Spleen (tissue), 11 donors: ENCODE data around the gene TGFBRAP1. TPM values are rescaled to one million over a fixed set of nuclear protein-coding genes. Genes with fewer than 3 reads are reported as not detected.

Source experiments
- DNase-seq: peaks from one replicate; pipeline ENCODE4 v3.0.0-alpha.2; 2020
- H3K27ac ChIP-seq, 8 donors: fragments of 200-600 bp; sonication (generic) in 7 of 8; 1 replicate in 4 of 8; 2 replicates in 4 of 8; pipeline versions ENCODE4 v1.5.0 to v1.8.0; 2016 to 2021; ENCODE audit warnings: inconsistent platforms in 4 of 8, mild to moderate bottlenecking in 4 of 8, moderate library complexity in 1 of 8
- H3K27me3 ChIP-seq, 7 donors: fragments of 200-600 bp; sonication (generic) in 6 of 7; replicated peaks in 1 of 7; 1 replicate in 4 of 7; 2 replicates in 3 of 7; pipeline versions ENCODE4 v1.5.0 to v1.8.0; 2016 to 2021; ENCODE audit warnings: inconsistent platforms in 3 of 7, mild to moderate bottlenecking in 1 of 7
- H3K36me3 ChIP-seq, 6 donors: fragments of 200-600 bp; sonication (generic) in 5 of 6; 1 replicate in 4 of 6; 2 replicates in 2 of 6; pipeline versions ENCODE4 v1.5.0 to v1.8.0; 2016 to 2021; ENCODE audit warnings: inconsistent platforms in 2 of 6
- H3K4me1 ChIP-seq, 6 donors: fragments of 200-600 bp; sonication (generic) in 5 of 6; 1 replicate in 3 of 6; 2 replicates in 3 of 6; pipeline versions ENCODE4 v1.5.0 to v1.8.0; 2016 to 2021; ENCODE audit warnings: inconsistent platforms in 3 of 6
- H3K4me3 ChIP-seq, 8 donors: fragments of 200-600 bp; sonication (generic) in 7 of 8; 1 replicate in 4 of 8; 2 replicates in 4 of 8; pipeline versions ENCODE4 v1.5.0 to v1.8.0; 2016 to 2021; ENCODE audit warnings: inconsistent platforms in 4 of 8, mild to moderate bottlenecking in 4 of 8, moderate library complexity in 2 of 8
- H3K9me3 ChIP-seq, 8 donors: fragments of 200-600 bp; sonication (generic) in 7 of 8; 1 replicate in 4 of 8; 2 replicates in 4 of 8; pipeline versions ENCODE4 v1.5.0 to v1.8.0; 2016 to 2021; ENCODE audit warnings: inconsistent platforms in 4 of 8
- POLR2A ChIP-seq, 3 donors: fragments of 450-650 bp; IDR thresholded peaks; one replicate each; pipeline ENCODE4 v1.5.1; 2017; ENCODE audit warnings: antibody characterized with exemption in 3 of 3, mild to moderate bottlenecking in 1 of 3
- POLR2AphosphoS5 ChIP-seq, 3 donors: sonication (generic); formaldehyde crosslinking; IDR thresholded peaks; one replicate each; pipeline ENCODE4 v1.5.1; 2017; ENCODE audit warnings: antibody characterized with exemption in 3 of 3
- WGBS, 5 donors: extraction: QIAGEN DNeasy Blood & Tissue Kit in 3 of 5; methylation state at CpG; one replicate each; pipeline versions ENCODE4 v1.1.5 to v1.1.7; 2013 to 2018; 5-methylcytosine and 5-hydroxymethylcytosine counted together
- intact Hi-C: fragments of 100-400 bp; cut with DNase I; formaldehyde crosslinking; loops from one replicate; pipeline ENCODE4 v1.15.0; 2023; ENCODE audit warnings: low total_unique reads
- polyA plus RNA-seq, 3 donors: library from polyadenylated mRNA; stranded (reverse); fragments of 200-250 nt; gene quantifications; one replicate each; pipeline ENCODE4 v1.2.1, GENCODE V29; 2013
- total RNA-seq, 7 donors: library from RNA; depleted of rRNA in 3 of 7; stranded (reverse); fragments of >200 nt in 3 of 7; fragmentation: NEBNext Ultra II Directional in 4 of 7; extraction: Animal tissue kit (Norgen Biotek cat#: 25700) in 4 of 7; gene quantifications; one replicate each; pipeline versions ENCODE4 v1.1.0 to v1.2.1, GENCODE V29; 2016 to 2021
- TF ChIP-seq, protein P1 (sequence below), 11 experiments: fragments of 200-600 bp in 7 of 11; fragments of 450-650 bp in 4 of 11; sonication (generic) in 4 of 11; IDR thresholded peaks in 8 of 11; conservative IDR thresholded peaks in 3 of 11; 1 replicate in 7 of 11; 2 replicates in 4 of 11; pipeline versions ENCODE4 v1.4.0 to v1.8.0; 2016 to 2021; ENCODE audit warnings: antibody characterized with exemption in 11 of 11, inconsistent platforms in 4 of 11, mild to moderate bottlenecking in 1 of 11
- donor health status: healthy with polysubstance abuse.
- donor health status: DM: no; HTN: no; CAD: no; lungs with moderate emphysema.
- donor health status: DM: no; HTN: no; CAD: no.
- donor health status: Bipolar disorder and iron deficiency.
- donor health status: healthy.
- donor health status: DM: no; HTN: no; CAD: no.
- donor health status: DM: yes; HTN: yes; CAD: no.

TGFBRAP1 gene
- total and polyA plus RNA-seq, 10 donors = 4.6 to 32.7 (median 21.8) TPM

DNA sequence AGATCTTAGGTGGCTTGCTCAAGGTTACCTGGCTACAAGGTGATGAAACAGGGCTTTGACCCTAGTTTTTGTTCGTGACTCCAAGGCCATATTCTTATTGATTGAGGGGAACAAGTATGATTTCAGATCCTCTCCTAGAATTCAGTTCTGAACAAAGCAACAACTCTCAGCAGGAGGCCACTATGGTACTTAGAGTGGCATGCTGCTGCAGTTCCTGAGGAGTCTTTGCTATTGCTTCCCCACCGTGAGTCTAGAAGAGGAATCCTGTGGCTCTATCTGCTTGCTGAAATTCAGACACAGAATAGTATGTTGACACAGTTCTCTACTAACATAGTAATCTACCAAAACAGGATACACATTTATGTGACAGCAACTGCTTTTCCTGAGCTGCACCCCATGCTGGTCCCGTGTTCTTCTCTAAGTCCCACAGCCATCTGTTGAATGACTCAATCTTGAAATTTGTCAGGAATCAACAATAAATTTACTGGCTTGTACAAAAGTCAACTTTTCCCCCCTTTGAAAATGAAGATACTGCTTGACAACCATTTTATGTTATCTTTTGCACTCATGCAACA, 4.1 kb downstream of the TGFBRAP1 start:
- TF ChIP-seq, protein P1, sequence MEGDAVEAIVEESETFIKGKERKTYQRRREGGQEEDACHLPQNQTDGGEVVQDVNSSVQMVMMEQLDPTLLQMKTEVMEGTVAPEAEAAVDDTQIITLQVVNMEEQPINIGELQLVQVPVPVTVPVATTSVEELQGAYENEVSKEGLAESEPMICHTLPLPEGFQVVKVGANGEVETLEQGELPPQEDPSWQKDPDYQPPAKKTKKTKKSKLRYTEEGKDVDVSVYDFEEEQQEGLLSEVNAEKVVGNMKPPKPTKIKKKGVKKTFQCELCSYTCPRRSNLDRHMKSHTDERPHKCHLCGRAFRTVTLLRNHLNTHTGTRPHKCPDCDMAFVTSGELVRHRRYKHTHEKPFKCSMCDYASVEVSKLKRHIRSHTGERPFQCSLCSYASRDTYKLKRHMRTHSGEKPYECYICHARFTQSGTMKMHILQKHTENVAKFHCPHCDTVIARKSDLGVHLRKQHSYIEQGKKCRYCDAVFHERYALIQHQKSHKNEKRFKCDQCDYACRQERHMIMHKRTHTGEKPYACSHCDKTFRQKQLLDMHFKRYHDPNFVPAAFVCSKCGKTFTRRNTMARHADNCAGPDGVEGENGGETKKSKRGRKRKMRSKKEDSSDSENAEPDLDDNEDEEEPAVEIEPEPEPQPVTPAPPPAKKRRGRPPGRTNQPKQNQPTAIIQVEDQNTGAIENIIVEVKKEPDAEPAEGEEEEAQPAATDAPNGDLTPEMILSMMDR (IDR thresholded peaks at IDR 0.05 in 8 of 11, conservative IDR thresholded peaks at IDR 0.05 in 3 of 11) = no peak
- TF ChIP-seq POLR2A (IDR thresholded peaks at IDR 0.05) = no peak
- Histone ChIP-seq H3K4me1 (peaks cover 6 to 82% (median 55%) of the 10 kb centered on the region in 6 donors), H3K27me3 (no peaks in the 10 kb centered on the region), H3K4me3 (no peak overlapping the region), H3K36me3 (peaks cover 0 to 21% (median 0%) of the 10 kb centered on the region in 6 donors), H3K9me3 (no peaks in the 10 kb centered on the region), H3K27ac (peak overlapping the region in 3 of 8 donors; percentile 36 to 71 (median 46))
- intact Hi-C loops = no loop called here
- 32 to 44% (median 38%) methylated on average over 3 of the region's 3 CpGs for WGBS, 5 donors
- DNase-seq = no peak

DNA sequence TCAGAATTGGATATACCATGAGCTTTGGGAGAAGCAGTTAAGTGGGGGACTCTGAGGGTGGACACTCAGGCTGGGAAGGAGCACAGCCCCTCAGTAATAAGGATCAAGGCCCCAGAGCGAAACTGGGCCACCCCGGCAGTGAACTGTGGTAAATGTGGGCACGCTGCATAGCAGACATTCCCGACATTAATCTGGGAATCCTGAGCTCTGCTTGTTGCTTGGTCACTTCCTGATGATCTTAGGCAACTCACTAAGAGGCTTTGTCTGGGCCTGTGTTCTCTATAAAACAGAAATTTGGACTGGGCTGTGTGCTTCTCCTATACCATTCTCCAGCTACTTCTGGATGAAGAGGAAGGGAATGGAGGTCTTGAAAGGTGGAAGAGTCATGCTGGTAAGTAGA, 4.8 kb downstream of the TGFBRAP1 start:
- no peak for DNase-seq
- intact Hi-C loops = no loop called here
- no peaks in the 10 kb centered on the region for H3K9me3 ChIP-seq
- no peaks in the 10 kb centered on the region for H3K27me3 ChIP-seq
- TF ChIP-seq, protein P1 (IDR thresholded peaks at IDR 0.05 in 8 of 11, conservative IDR thresholded peaks at IDR 0.05 in 3 of 11) = no peak
- TF ChIP-seq POLR2AphosphoS5 (IDR thresholded peaks at IDR 0.05) (no peak), POLR2A (IDR thresholded peaks at IDR 0.05) (no peak)
- peaks cover 6 to 81% (median 50%) of the 10 kb centered on the region in 6 donors for H3K4me1 ChIP-seq
- no peak overlapping the region for H3K4me3 ChIP-seq
- H3K27ac ChIP-seq = peak overlapping the region in 5 of 8 donors; percentile 3 to 71 (median 36)
- WGBS, 5 donors = 29 to 72% (median 63%) methylated on average over 4 of the region's 4 CpGs
- H3K36me3 ChIP-seq = peaks cover 0 to 21% (median 0%) of the 10 kb centered on the region in 6 donors

DNA sequence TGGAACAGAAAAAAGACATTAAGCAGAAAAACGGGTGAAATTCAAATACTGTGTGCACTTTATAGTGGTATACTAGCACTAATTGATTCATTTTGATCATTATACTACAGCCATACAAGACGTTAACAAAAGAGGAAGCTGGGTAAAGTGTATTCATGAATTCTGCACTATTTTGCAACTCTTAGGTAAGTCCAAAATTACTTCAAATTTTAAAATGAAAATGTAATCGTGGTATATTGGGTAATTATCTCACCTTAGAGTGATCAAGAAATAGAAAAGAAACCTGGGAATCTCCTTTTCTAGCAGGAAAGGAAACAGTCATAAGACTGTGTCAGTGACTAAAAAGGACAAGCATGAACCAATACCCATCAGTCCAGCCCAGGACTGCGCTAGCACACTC, 5.4 kb downstream of the TGFBRAP1 start:
- Histone ChIP-seq H3K27ac (peak overlapping the region in 5 of 8 donors; percentile 3 to 71 (median 36)), H3K4me3 (no peak overlapping the region), H3K27me3 (no peaks in the 10 kb centered on the region), H3K36me3 (peaks cover 0 to 21% (median 0%) of the 10 kb centered on the region in 6 donors), H3K4me1 (peaks cover 6 to 80% (median 50%) of the 10 kb centered on the region in 6 donors), H3K9me3 (no peaks in the 10 kb centered on the region)
- TF ChIP-seq, protein P1 (IDR thresholded peaks at IDR 0.05 in 8 of 11, conservative IDR thresholded peaks at IDR 0.05 in 3 of 11) = no peak
- TF ChIP-seq POLR2AphosphoS5 (IDR thresholded peaks at IDR 0.05) (no peak), POLR2A (IDR thresholded peaks at IDR 0.05) (no peak)
- DNase-seq = no peak
- 38 to 56% (median 54%) methylated on average over 4 of the region's 4 CpGs for WGBS, 5 donors
- intact Hi-C loops = no loop called here

DNA sequence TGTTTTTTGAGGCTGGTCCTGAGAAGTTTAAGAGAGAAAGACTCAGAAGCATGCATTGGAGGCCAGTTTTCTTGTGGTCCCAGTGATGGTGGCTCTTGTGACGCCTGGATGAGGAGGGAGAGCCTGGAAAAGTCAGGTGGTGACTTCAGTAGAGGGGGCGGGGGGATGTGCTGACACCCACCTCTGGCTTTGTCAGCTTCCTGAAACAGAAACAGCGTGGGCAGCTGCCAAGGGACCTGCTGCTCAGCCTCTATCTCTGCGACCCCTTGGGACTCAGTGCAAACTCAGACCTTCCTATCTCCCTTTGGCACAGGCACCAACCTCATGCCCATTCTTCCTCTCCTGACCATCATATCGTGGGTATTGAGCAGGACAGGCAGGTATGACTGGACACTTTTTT, 6.4 kb downstream of the TGFBRAP1 start:
- Histone ChIP-seq H3K4me3 (no peak overlapping the region), H3K27me3 (no peaks in the 10 kb centered on the region), H3K9me3 (no peaks in the 10 kb centered on the region), H3K36me3 (peaks cover 0 to 21% (median 0%) of the 10 kb centered on the region in 6 donors), H3K27ac (peak overlapping the region in 2 of 8 donors; percentile 9 to 36), H3K4me1 (peaks cover 4 to 70% (median 40%) of the 10 kb centered on the region in 6 donors)
- TF ChIP-seq, protein P1 (IDR thresholded peaks at IDR 0.05 in 8 of 11, conservative IDR thresholded peaks at IDR 0.05 in 3 of 11) = no peak
- no peak for TF ChIP-seq POLR2AphosphoS5 (IDR thresholded peaks at IDR 0.05)
- no peak for TF ChIP-seq POLR2A (IDR thresholded peaks at IDR 0.05)
- no peak for DNase-seq
- 43 to 74% (median 44%) methylated on average over 4 to 5 of the region's 5 CpGs for WGBS, 5 donors
- intact Hi-C loops = no loop called here
